Neural progenitor cell (in vitro differentiated cells): ENCODE measurements around the gene CHRNA7. TPM values are rescaled to one million over a fixed set of nuclear protein-coding genes. Genes with fewer than 3 reads are reported as not detected.

Source experiments
- DNase-seq: peaks from one replicate; pipeline ENCODE4 v3.0.0-alpha.2; 2016; ENCODE audit warnings: low spot score
- H2AFZ ChIP-seq: fragments of 200-600 bp; sonication (generic); replicated peaks from 2 replicates; pipeline ENCODE4 v1.6.1; 2016; ENCODE audit warnings: antibody characterized with exemption
- H3F3A ChIP-seq: fragments of 200-600 bp; sonication (generic); 2 replicates; pipeline ENCODE4 v1.6.1; 2016; ENCODE audit warnings: antibody characterized with exemption, low read depth
- H3K27ac ChIP-seq: fragments of 200-600 bp; sonication (generic); 2 replicates; pipeline ENCODE4 v1.5.1; 2016; ENCODE audit warnings: mild to moderate bottlenecking
- H3K27me3 ChIP-seq: fragments of 200-600 bp; sonication (generic); 2 replicates; pipeline ENCODE4 v1.6.1; 2016; ENCODE audit warnings: mild to moderate bottlenecking, moderate library complexity
- H3K36me3 ChIP-seq: fragments of 200-600 bp; sonication (generic); 2 replicates; pipeline ENCODE4 v1.5.1; 2016
- H3K4me1 ChIP-seq: fragments of 200-600 bp; sonication (generic); 2 replicates; pipeline ENCODE4 v1.6.1; 2016; ENCODE audit warnings: mixed run types
- H3K4me2 ChIP-seq: fragments of 200-600 bp; sonication (generic); 2 replicates; pipeline ENCODE4 v1.6.1; 2016
- H3K4me3 ChIP-seq: fragments of 200-600 bp; sonication (generic); 2 replicates; pipeline ENCODE4 v1.5.1; 2016
- H3K79me2 ChIP-seq: fragments of 200-600 bp; sonication (generic); 2 replicates; pipeline ENCODE4 v1.6.1; 2016; ENCODE audit warnings: low read depth
- H3K9ac ChIP-seq: fragments of 200-600 bp; sonication (generic); 2 replicates; pipeline ENCODE4 v1.6.1; 2016
- H3K9me3 ChIP-seq: fragments of 200-600 bp; sonication (generic); 2 replicates; pipeline ENCODE4 v1.5.1; 2016; ENCODE audit warnings: low read depth
- H4K20me1 ChIP-seq: fragments of 200-600 bp; sonication (generic); 2 replicates; pipeline ENCODE4 v1.6.1; 2016; ENCODE audit warnings: low read depth
- H3K27ac Mint-ChIP-seq: 3 replicates; pipeline ENCODE4 v1.8.0; 2021; ENCODE audit warnings: mixed read lengths
- H3K27me3 Mint-ChIP-seq: 2 replicates; pipeline ENCODE4 v1.8.0; 2022; ENCODE audit warnings: low read depth, mild to moderate bottlenecking, inconsistent platforms, moderate library complexity, mixed read lengths; ENCODE audit not compliant: insufficient read depth
- H3K36me3 Mint-ChIP-seq: 3 replicates; pipeline ENCODE4 v1.8.0; 2021; ENCODE audit warnings: mixed read lengths
- H3K4me1 Mint-ChIP-seq: 3 replicates; pipeline ENCODE4 v1.8.0; 2021; ENCODE audit warnings: mixed read lengths
- H3K4me3 Mint-ChIP-seq: 3 replicates; pipeline ENCODE4 v1.8.0; 2021; ENCODE audit warnings: mild to moderate bottlenecking, moderate library complexity, mixed read lengths
- H3K9me3 Mint-ChIP-seq: 3 replicates; pipeline ENCODE4 v1.8.0; 2020; ENCODE audit warnings: mixed read lengths
- CTCF ChIP-seq: fragments of 200-600 bp; sonication (generic); IDR thresholded peaks from 2 replicates; pipeline ENCODE4 v1.5.1; 2017; ENCODE audit warnings: antibody characterized with exemption, mild to moderate bottlenecking
- EZH2 ChIP-seq: fragments of 200-600 bp; sonication (generic); IDR thresholded peaks from 2 replicates; pipeline ENCODE4 v1.6.1; 2017; ENCODE audit warnings: antibody characterized with exemption, mild to moderate bottlenecking, moderate library complexity
- EZH2phosphoT487 ChIP-seq: fragments of 200-600 bp; sonication (generic); IDR thresholded peaks from 2 replicates; pipeline ENCODE4 v1.6.1; 2017; ENCODE audit warnings: antibody characterized with exemption
- total RNA-seq: library from RNA; depleted of rRNA; stranded (reverse); fragments of >200 nt; gene quantifications from 2 replicates; pipeline ENCODE4 v1.2.3, GENCODE V29; 2015; ENCODE audit warnings: low replicate concordance

The CHRNA7 gene
- total RNA-seq, 1 donor from 2014 or later = 14.0 TPM

- H3K4me3 Mint-ChIP-seq = no peak overlapping the region
- H3F3A ChIP-seq = peaks cover 3% of the 10 kb centered on the region
- no peaks in the 10 kb centered on the region for H3K27me3 Mint-ChIP-seq
- H3K27ac Mint-ChIP-seq = no peak overlapping the region
- H3K9me3 Mint-ChIP-seq = no peaks in the 10 kb centered on the region
- DNase-seq = peak; percentile 42
- no peak overlapping the region for H3K27ac ChIP-seq
- no peaks in the 10 kb centered on the region for H3K9me3 ChIP-seq
- no peak overlapping the region for H3K4me3 ChIP-seq
- no peaks in the 10 kb centered on the region for H3K27me3 ChIP-seq
- H3K4me1 Mint-ChIP-seq = peaks cover 23% of the 10 kb centered on the region
- H3K36me3 Mint-ChIP-seq = peaks cover 5% of the 10 kb centered on the region
- H3K9ac ChIP-seq = no peak overlapping the region
- no peaks in the 10 kb centered on the region for H3K79me2 ChIP-seq
- no peak for TF ChIP-seq EZH2phosphoT487
- TF ChIP-seq CTCF = no peak
- H3K36me3 ChIP-seq = no peaks in the 10 kb centered on the region
- H4K20me1 ChIP-seq = peaks cover 3% of the 10 kb centered on the region
- H3K4me2 ChIP-seq = no peak overlapping the region
- no peak overlapping the region for H2AFZ ChIP-seq
- H3K4me1 ChIP-seq = peaks cover 18% of the 10 kb centered on the region
These were observed 69.8 kb downstream of the CHRNA7 start for GRCh38 chr15:32099956-32100684.

- no peak overlapping the region for H3K27ac ChIP-seq
- H4K20me1 ChIP-seq = peaks cover 3% of the 10 kb centered on the region
- Mint-ChIP-seq H3K36me3 (peaks cover 5% of the 10 kb centered on the region), H3K27ac (peak overlapping the region; percentile 39), H3K27me3 (no peaks in the 10 kb centered on the region), H3K4me1 (peaks cover 9% of the 10 kb centered on the region), H3K4me3 (no peak overlapping the region), H3K9me3 (no peaks in the 10 kb centered on the region)
- no peak for TF ChIP-seq EZH2
- no peak for TF ChIP-seq EZH2phosphoT487
- no peak for TF ChIP-seq CTCF
- peaks cover 3% of the 10 kb centered on the region for H3F3A ChIP-seq
- no peak for DNase-seq
- H3K27me3 ChIP-seq = no peaks in the 10 kb centered on the region
- H2AFZ ChIP-seq = no peak overlapping the region
- H3K4me1 ChIP-seq = peaks cover 16% of the 10 kb centered on the region
- H3K4me2 ChIP-seq = no peak overlapping the region
- no peak overlapping the region for H3K4me3 ChIP-seq
- no peaks in the 10 kb centered on the region for H3K36me3 ChIP-seq
- no peak overlapping the region for H3K9ac ChIP-seq
- H3K9me3 ChIP-seq = no peaks in the 10 kb centered on the region
- H3K79me2 ChIP-seq = no peaks in the 10 kb centered on the region
These were observed 74.0 kb downstream of the CHRNA7 start for GRCh38 chr15:32104061-32104995.

GRCh38 chr15:32105258-32106241 lies 75.2 kb downstream of the CHRNA7 start:
- H3K36me3 ChIP-seq = no peaks in the 10 kb centered on the region
- Mint-ChIP-seq H3K4me1 (peaks cover 2% of the 10 kb centered on the region), H3K27me3 (no peaks in the 10 kb centered on the region), H3K9me3 (no peaks in the 10 kb centered on the region), H3K4me3 (no peak overlapping the region), H3K27ac (no peak overlapping the region), H3K36me3 (peaks cover 5% of the 10 kb centered on the region)
- no peaks in the 10 kb centered on the region for H3K27me3 ChIP-seq
- no peak overlapping the region for H2AFZ ChIP-seq
- no peaks in the 10 kb centered on the region for H3K79me2 ChIP-seq
- no peak overlapping the region for H3K4me2 ChIP-seq
- no peak overlapping the region for H3K27ac ChIP-seq
- TF ChIP-seq EZH2phosphoT487 (no peak), EZH2 (no peak), CTCF (no peak)
- H3K4me1 ChIP-seq = peaks cover 4% of the 10 kb centered on the region
- H3K4me3 ChIP-seq = no peak overlapping the region
- H4K20me1 ChIP-seq = no peaks in the 10 kb centered on the region
- H3F3A ChIP-seq = no peaks in the 10 kb centered on the region
- DNase-seq = no peak
- H3K9me3 ChIP-seq = no peaks in the 10 kb centered on the region
- no peak overlapping the region for H3K9ac ChIP-seq
